C4-2B (cell line): ENCODE measurements around the gene CLCA1.

Source experiments
- H3K27ac ChIP-seq: fragments of 450-650 bp; 2 replicates; pipeline ENCODE4 v1.5.1; 2017
- ZFX ChIP-seq: fragments of 450-650 bp; IDR thresholded peaks from 2 replicates; pipeline ENCODE4 v1.6.1; 2017
- TF ChIP-seq, protein P1 (sequence below): fragments of 450-650 bp; conservative IDR thresholded peaks from 2 replicates; pipeline ENCODE4 v1.5.1; 2017; ENCODE audit warnings: mild to moderate bottlenecking

Gene CLCA1

DNA sequence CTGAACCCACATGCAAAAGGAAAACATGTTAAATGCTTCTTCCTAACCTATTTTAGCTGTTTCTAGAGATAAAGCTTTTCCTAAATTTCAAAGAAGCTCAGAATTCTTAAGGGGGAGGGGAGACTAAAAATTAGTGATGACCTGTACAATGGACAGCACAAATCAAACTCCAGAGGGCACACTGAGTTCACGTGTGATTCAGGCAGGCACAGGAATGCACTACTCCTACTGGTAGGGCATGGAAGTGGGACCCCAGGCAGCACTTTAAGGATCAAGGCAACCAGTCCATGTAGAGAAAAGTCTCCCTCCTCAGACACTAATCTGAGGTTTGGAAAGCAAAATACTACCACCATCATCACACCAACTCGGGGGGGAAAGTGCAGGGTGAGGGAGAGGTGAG lies 46.9 kb downstream of the CLCA1 start:
- H3K27ac ChIP-seq: no peak overlapping the region
- TF ChIP-seq ZFX: no peak
- TF ChIP-seq, protein P1, sequence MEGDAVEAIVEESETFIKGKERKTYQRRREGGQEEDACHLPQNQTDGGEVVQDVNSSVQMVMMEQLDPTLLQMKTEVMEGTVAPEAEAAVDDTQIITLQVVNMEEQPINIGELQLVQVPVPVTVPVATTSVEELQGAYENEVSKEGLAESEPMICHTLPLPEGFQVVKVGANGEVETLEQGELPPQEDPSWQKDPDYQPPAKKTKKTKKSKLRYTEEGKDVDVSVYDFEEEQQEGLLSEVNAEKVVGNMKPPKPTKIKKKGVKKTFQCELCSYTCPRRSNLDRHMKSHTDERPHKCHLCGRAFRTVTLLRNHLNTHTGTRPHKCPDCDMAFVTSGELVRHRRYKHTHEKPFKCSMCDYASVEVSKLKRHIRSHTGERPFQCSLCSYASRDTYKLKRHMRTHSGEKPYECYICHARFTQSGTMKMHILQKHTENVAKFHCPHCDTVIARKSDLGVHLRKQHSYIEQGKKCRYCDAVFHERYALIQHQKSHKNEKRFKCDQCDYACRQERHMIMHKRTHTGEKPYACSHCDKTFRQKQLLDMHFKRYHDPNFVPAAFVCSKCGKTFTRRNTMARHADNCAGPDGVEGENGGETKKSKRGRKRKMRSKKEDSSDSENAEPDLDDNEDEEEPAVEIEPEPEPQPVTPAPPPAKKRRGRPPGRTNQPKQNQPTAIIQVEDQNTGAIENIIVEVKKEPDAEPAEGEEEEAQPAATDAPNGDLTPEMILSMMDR: peak; percentile 83

DNA sequence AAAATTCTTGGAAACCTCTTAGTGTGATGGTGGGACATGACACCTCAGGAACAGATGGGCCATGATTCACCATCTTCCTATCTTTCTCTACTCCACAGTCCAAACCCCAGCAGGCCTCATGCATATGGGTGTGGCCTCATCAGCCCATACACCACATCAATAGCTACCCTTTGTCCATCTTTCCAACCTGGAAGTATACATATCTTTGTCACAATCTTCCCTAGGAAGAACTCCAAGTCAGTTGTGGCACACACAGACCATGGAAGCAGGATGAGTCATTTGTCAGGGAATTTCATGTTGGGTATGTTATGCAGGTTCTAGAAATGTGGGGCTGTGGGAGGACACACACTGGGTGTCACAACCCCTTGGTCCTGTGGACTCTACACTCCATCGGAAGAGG lies 47.6 kb downstream of the CLCA1 start:
- no peak overlapping the region for H3K27ac ChIP-seq

DNA sequence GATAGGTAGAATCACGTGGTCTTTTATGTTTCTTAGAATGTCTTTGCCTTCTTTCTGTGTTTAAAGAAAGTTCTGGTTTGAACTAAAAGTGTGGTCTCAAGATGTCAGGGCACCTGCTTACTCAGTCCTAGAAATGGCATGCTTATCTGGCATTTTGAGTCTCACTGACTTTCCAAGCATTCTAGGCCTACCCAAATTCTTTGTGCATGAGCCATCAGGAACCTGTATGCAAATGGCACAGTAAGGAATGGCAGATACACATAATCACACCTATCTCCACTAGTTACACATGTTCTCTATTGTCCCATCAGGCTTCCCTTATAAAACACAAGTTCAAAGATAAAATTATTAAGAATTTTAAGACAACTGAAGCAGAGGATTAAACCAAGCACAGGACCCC lies 48.6 kb downstream of the CLCA1 start:
- no peak overlapping the region for H3K27ac ChIP-seq
- TF ChIP-seq ZFX: no peak
- TF ChIP-seq, protein P1: no peak

More for the DNA sequence above, 47.6 kb downstream of the CLCA1 start:
- TF ChIP-seq ZFX: no peak
- TF ChIP-seq, protein P1: no peak

DNA sequence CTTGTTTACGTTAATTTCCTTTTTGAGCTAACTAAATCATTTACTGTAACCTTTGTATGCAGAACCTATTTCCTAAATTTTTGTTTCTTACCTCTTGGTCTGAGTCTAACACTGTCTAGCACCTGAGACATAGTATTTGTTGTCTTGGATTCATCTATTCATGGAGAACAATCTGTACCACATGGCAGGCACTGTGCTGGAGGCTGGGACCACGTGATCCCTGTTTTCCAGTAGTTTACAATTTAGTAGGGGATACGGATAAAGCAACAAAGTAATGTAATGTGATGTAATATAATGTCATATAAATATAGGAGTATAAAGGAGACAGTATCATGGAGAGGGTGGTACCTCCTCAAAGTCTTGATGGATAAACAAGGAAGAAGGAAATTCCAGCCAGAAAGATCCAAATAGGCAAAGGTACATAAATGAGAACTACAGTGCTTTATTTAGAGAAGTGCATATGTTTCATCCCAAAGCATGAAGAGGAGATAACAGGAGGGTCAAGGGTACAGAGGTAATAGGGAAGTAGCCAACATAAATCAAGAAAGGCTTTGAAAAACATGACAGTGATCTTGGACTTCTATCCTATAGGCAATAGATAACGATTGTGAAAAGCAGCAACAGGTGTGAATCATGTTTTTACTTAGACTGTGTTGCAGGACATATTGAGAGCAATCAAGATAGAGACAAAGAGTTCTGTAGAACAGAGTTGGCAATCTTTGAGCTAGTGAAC lies 52.2 kb downstream of the CLCA1 start:
- no peak overlapping the region for H3K27ac ChIP-seq
- TF ChIP-seq ZFX: no peak
- TF ChIP-seq, protein P1: no peak

DNA sequence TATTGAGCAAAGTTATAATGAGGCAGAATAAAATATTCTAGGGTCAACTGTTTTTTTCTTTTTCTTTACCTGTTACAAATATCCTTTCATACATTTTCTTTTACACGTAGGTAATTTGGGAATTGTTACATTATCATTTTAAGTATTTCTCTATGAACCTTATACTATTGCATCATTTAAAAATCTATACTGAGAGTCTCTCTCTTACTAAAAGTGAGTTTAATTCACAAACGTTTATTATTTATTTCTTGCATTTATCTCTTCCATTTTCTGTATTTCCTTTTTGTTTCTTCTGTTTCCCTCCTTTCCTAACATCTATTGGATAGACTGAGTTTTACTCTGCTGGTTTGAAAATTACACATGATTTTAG lies 52.8 kb downstream of the CLCA1 start:
- TF ChIP-seq, protein P1: no peak
- no peak for TF ChIP-seq ZFX

DNA sequence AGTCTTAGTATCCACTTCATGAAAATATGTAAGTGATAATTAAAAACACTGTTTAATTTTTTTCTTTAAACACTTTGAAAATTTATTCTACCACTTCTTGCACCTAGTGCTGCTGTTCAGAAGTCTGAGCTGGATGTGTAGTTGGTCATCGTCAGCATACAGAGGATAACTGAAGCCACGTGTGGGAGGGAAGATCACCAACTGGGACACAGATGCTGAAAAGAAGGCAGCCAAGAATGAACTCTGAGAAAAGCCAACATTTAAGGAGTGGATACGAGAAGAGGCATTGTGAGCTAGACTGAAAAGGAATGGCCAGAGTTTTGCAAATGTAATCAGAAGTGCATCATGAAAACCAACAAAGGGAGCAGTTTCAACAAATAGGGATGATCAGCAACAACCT lies 53.5 kb downstream of the CLCA1 start:
- H3K27ac ChIP-seq: no peak overlapping the region
- TF ChIP-seq, protein P1: no peak
- TF ChIP-seq ZFX: no peak

More for the DNA sequence above, 52.8 kb downstream of the CLCA1 start:
- H3K27ac ChIP-seq: no peak overlapping the region

DNA sequence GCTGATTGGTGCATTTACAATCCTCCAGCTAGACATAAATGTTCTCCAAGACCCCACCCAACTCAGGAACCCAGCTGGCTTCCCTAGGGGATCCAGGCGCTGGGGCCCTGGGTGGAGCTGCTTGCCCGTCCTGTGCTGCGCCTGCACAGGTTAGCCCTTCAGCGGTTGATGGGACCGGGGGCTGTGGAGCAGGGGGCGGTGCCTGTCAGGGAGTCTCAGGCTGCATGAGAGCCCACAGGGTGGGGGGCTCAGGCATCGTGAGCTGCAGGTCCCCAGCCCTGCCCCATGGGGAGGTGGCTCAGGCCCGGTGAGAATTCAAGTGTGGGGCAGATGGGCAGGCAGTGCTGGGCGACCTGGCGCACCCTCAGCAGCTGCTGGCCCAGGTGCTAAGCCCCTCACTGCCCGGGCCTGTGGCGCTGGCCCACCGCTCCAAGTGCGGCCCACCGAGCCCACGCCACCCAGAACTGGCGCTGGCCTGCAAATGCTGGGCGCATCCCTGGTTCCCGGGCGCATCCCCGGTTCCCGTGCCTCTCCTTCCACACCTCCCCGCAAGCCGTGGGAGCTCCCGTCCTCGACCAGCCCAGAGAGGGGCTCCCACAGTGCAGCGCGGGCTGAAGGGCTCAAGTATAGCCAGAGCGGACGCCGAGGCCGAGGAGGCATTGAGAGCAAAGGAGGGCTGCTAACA lies 55.1 kb downstream of the CLCA1 start:
- no peak overlapping the region for H3K27ac ChIP-seq
- TF ChIP-seq ZFX: no peak
- TF ChIP-seq, protein P1: no peak
